IPS DF 19.7 (cell line): Measurements from ENCODE around the gene IGFBP3.

Source experiments
- DNase-seq: peaks from one replicate; pipeline ENCODE4 v3.0.0-alpha.2; 2013; ENCODE audit warnings: low read depth, low spot score

Gene IGFBP3

DNA sequence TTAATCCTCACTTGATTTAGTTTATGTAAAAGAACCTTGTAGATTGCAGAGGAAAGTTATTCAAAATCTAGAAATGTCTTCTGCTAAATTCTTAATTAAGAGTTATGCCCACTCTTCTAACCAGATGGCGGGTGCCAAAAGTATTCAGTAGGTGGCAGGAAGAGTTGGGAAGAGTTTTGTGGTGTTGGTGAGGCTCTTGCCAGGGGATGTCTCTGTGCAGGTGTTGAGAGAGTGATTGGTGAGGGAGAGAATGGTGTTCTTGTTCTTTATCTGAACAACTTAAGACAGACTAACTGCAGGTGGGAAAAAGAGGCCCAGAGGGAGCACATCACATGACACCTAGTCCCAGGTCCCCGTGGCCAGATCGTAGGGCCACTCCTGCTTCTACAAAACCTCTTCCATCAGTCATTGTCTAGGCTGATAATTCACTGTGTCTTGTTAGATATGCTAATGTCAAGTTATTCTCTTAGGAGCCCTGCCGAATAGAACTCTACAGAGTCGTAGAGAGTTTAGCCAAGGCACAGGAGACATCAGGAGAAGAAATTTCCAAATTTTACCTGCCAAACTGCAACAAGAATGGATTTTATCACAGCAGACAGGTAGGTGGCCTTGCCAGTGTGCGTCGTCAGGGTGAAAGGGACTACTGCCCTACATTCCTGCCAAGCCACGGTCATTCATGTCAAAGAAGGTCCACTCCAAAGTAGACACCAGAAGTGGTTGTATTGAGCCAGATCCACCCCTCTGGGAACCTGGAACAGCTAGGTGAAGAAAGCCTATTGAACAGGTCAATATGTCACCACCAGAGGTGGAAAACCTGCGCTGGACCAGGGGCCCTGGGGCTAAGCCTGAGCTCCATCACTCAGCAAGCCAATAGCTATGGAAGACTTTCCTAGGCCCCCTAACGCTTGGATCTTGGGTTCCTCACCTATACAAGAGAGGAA lies 29.3 kb downstream of the IGFBP3 start:
- no peak for DNase-seq

DNA sequence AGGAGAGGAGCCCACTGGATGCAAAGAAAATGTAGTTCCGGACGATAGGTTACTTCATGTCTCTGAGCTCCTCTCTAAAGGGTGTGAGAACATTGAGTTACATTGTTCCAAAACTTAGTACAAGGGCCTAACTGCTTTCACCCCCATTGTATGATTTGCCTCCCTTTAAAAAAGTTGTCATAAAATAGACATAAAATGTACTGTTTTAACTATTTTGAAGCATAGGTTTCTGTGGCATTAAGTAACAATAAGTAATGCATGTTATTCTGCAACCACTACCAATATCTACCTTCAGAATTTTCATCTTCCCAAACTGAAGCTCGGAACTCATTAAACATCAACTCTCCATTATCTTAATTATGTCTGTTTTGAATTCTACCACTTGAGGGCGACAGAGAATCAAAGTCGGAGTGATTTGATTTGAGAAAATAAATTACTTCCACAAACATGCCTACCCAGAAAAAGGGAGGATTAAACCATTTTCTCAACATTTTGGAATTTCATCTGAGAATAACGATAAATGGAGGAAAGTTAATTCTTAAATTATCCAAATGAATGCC lies 30.1 kb downstream of the IGFBP3 start:
- DNase-seq: no peak

DNA sequence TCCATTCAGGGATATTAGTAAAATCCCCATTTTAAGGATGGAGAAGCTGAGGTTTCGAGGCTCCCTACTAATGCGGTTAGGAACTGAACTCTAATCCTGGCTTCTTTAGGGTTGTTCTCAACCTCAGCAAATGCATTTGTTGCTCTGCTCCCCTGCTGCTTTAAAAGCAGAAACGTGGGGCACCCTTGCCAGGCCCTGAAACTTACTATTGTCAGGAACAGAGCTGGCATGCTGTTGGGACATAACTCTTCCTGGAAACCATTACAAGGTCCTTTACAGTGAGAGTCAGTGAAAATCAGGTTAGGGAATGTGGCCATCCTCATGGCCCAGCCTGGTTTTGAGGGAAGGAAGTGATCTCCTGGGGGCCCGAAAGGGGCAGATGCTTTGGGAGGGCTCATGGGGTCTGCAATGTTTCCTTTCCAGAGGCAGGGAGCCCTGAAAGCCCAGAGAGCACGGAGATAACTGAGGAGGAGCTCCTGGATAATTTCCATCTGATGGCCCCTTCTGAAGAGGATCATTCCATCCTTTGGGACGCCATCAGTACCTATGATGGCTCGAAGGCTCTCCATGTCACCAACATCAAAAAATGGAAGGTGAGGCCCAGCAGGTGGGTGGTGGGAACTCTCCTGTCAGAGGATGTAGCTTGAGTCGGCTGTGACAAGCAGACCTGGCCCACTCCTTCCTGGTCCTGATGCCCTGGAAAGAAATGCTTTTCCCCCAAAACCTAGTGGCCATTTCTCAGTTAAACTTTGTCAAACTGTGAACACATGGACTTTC lies 30.8 kb downstream of the IGFBP3 start:
- no peak for DNase-seq

DNA sequence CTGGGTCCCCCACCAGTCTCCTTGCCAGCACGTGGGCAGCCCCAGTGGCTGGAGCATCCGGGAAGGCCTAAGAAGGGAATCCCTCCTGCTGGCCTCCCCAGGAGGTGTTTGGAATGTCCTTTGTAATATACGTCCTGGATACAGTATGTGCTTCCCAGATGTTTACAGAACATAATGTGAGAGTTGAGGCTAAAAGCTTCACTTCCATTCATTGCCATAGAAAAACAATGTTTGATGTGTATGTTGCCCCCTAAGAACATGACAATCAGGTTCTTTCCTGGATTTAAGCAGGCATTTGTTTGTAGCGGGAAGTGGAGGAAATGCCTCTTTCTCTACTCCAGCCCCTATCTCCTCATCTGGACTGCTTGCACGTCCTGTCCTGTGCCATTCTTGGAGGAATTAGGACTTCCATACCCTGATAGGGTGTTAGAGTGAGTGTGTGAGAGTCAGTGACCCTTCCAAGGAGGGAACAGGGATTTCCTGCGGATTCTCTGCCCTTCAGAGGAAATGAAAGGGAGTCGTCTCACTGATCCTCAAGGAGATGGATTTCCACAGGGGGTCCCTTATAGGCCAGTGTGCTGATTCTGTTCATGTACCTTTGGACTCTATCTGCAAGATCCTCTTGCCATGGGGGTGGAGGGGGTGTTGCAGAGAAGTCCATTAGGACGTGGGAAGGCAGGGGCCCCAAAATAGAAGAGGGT lies 31.6 kb downstream of the IGFBP3 start:
- DNase-seq: no peak

DNA sequence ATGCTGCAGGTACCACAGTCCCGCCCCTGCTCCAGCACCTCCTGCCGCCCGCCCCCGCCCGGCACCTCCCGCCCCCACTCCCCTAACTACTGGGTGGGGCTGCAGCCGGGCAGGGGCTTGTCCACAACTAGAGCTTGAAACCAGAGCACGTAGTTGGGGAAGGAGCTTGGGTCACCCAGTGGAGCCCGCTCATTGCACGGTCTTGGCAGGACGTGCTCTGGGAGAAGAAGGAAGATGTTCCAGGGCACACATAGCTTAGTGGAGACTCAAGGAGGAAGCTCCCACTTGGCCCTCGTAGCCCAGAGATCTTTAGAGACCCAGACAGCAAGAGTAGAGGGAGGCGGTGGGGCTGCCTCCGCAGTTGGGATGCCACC lies 32.1 kb downstream of the IGFBP3 start:
- no peak for DNase-seq

DNA sequence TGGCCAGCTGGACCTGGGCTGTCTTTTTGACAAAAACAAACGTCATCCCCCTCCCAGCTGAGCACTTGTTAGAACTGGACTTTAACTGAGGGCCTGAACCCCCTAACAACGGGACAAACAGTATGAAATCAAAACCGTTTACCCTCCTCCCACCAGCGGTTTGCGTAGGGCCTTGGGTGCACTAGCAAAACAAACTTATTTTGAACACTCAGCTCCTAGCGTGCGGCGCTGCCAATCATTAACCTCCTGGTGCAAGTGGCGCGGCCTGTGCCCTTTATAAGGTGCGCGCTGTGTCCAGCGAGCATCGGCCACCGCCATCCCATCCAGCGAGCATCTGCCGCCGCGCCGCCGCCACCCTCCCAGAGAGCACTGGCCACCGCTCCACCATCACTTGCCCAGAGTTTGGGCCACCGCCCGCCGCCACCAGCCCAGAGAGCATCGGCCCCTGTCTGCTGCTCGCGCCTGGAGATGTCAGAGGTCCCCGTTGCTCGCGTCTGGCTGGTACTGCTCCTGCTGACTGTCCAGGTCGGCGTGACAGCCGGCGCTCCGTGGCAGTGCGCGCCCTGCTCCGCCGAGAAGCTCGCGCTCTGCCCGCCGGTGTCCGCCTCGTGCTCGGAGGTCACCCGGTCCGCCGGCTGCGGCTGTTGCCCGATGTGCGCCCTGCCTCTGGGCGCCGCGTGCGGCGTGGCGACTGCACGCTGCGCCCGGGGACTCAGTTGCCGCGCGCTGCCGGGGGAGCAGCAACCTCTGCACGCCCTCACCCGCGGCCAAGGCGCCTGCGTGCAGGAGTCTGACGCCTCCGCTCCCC lies 32.7 kb downstream of the IGFBP3 start, which contains the start of gene IGFBP1:
Gene IGFBP1, plus strand, starts transcription at position 304 of the 808 bp plus-strand sequence. Its CDS starts 165 bp downstream, at position 469.
- no peak for DNase-seq

DNA sequence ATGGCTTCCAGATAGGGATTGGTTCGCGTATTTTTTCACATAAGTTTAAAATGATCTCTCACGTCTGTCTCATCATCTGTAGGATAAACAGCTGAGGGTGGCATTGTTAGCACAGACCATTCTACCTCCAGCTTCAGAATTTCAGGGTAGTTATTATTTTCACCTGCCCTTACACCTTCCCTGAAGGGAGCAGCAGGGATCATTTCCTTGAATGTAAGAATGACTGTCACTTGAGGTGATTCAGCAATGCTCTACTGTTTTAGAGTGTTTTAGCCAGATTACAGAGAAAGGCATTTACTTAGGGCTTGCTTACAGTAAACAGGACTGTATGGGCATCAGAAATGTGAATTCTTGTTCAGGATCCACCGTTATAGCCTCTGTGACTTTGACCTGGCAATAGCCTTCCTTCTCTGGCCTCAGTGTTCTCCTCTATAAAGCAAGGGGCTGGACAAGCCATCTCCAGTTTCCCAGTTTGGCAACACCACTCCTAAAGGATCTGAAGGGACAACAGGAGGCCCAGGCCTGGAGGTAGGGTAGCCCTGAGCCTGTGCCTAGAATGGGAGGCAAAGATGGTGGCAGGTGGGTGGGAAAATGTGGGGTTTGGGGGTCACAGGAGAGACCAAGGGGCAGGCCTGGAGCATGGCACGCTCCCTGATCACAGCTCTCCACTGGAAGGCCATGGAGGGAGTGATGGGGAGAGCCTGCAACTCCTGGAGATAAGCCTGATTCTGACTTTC lies 34.0 kb downstream of the IGFBP3 start:
- DNase-seq: no peak

DNA sequence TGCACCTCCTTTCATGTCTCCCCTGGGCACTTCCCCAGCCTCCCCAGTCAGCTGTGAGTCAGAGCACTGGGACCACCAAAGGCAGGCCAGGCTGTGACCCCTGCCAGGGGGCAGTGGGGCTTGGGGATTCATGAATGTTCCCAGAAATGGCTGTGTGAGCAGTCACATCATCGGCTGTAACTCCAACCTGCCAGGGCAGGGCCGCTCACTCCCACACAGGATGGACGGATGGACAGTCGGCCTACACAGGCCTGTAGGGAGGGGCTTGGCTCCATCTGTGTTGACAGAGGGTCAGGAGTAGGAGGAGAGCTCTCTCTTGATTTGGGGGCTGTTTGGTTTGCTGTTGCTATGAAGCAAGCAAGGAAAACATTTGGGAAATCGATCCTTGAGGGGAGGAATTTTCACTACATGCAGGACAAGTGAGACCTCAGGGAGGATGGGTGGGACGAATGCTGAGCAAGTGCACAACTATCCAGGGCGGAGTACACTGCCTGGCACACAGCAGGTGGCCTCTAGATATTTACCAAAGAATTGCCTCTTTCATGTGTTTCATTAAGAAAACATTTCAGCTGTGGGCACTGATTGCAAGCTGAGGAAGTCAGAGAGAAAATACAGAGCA lies 35.7 kb downstream of the IGFBP3 start:
- no peak for DNase-seq

DNA sequence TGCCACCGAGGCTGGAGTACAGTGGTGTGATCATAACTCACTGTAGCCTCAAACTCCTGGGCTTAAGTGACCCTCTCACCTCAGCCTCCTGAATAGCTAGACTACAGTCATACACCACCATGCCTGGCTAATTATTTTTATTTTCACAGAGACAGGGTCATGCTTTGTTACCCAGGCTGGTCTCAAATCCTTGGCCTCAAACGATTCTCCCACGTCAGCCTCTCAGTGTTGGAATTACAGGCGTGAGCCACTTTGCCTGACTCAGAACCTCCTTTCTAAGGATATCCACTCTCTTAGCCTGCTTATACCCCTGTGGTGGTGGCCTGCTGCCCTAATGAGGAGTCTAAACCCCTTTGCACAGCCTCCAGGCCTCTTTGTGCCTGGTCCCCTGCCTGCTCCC lies 36.9 kb downstream of the IGFBP3 start:
- DNase-seq: no peak

DNA sequence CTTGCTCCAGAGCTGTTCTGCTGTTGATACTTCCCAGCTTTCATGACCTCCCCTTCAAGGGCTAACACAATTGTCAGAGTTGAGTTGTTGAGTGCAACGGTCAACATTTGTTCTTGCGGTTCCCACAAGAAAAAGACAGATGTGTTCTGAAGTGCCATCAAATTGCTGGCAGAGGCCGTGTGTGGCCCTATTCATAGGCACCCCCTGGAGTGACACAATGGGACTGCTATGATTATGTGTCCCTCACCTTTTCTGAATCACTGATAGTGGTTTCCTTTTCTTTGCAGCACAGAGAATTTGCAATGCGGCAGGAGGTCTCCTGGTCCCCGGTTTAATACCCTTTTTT lies 38.6 kb downstream of the IGFBP3 start:
- DNase-seq: no peak

DNA sequence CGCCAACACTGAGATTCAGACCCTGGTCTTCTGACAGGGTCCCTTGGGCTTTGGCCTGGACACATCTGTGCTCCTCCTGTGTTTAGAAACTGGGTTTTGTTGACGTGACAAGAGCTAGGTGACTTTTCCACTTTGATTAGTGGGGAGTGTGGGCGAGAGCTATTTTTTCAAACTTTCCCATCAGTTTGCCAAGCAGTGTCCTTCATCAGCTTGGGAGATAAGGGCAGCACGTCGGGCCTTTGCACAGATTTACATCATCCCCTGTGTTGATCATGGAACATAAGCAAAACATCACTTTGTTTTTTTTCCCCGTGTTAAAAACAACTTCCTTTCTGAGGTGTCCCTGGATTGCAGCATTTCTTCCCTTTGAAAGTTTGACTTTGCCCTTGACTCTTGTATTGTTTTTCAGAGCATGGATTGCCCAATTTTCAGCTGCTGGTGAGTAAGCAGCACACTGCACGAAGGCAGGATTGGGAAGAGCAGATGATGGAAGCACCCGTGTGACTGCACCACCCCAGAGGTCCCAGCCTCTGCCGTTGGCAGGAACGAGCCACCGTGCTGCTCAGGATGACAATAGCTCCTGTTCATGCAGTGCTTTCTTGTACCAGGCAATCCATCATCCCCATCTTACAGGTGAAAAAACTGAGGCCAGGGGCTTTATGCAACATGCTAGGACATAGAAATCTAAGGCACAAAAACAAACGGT lies 39.2 kb downstream of the IGFBP3 start:
- no peak for DNase-seq

DNA sequence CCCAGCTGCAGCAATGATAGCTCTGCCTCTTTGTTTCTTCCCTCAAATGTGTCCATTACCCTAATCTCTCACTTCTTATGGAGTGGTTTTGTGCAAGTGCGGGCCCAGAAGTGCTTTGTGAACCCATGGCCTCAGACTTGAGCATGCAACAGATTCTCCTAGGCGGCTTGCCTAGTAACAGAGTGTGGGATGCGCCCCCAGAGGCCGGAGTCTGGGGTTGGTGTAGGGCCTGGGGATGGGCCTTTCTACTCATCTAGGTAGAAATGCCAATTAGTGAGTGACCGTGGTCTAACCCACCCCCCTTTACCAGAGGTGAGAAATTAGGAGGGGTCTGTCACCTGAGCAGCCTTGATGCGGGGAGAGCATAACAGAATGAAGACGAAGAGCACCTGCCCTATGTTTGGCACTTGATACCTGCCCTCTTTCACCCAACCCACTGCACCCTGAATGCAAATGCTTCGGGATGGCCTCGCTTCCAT lies 39.8 kb downstream of the IGFBP3 start:
- no peak for DNase-seq

DNA sequence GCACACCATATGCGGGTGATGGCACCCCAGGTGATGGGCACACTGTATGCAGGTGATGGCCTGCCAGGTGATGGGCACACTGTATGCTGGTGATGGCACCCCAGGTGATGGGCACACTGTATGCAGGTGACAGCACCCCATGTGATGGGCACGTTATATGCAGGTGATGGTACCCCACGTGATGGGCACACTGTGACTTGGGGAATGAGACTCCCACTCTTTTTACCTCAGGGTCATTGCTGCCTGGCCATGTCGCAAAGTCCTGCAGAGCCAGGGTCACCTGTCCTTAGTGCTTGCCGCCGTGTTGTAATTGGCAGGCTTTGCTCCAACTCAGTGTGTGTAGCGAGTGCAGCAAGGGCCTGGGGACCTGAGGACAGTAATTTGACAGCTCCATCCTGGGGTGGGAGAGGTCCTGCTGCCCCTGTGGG lies 40.6 kb downstream of the IGFBP3 start:
- DNase-seq: no peak

DNA sequence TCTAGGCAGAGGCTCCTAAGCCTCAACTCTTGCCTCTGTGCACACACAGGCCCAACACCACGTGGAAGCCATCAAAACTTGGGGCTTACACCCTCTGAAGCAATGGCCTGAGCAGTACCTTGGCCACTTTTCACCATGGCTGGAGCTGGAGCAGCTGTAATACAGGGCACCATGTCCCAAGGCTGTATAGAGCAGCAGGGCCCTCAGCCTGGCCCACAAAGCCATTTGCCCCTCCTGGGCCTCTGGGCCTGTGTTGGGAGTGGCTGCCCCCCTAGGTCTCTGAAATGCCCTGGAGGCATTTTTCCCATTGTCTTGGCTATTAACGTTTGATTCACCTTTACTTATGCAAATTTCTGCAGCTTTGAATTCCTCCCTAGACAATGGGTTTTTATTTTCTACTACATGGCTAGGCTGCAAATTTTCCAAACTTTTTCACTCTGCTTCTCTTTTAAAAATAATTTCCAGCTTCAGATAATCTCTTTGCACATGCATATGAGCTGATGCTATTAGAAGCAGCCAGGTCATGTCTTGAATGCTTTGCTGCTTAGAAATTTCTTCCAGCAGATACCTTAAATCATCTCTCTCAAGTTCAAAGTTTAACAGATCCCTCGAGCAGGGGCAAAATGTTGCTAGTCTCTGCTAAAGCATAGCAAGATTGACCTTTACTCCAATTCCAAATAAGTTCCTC lies 42.5 kb downstream of the IGFBP3 start:
- no peak for DNase-seq

DNA sequence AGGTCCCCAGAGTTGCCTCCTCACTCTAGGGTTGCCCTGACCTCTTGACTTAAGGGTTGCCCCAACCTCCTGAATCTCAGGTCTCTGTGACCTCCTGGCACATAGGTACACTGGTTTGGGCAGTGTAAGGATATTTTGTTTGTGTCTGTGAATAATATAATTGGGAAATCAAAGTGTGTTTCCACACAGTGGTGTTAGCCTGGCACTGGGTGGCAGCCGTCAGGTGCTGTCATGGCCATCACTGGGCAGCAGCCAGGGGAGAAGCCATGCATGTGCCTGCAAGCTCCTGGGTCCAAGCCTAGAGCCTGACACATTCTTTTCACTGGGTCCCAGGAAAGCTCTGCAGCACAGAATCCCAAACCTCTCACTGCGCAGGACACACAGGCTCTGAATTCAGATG lies 44.6 kb downstream of the IGFBP3 start:
- no peak for DNase-seq

DNA sequence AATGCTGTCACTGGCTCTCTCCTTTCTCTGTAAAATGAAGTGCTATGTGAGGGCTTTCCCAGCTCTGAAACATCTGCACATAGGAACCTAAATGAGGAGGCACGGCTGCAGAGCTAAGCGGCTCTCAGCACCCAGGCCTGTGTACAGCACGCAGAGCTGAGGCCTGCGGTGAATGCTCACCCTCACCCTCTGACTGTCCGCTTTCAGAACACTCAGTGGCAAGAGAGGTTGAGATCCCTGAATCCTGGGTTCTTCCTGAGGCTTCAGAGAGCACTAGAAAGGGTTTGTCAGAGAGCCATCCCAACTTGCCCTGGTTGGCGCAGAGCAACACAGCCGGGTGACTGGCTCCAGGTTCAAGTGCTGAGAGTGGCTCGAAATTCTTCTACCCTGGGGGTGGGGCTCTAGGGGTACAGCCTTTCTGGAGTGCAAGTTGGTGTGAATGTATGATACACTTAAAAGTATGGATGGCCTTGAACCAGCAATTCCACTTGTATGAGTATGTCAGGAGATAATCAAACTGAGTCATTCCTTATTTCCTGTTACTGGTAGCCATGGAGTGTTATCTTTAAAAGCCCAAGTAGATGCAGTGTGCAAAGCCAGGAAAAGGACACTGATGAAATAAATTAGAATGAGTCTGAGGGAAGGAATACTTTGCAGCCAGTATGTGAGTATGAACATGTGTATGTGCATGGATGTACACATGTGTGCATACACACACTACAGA lies 46.5 kb downstream of the IGFBP3 start:
- no peak for DNase-seq

DNA sequence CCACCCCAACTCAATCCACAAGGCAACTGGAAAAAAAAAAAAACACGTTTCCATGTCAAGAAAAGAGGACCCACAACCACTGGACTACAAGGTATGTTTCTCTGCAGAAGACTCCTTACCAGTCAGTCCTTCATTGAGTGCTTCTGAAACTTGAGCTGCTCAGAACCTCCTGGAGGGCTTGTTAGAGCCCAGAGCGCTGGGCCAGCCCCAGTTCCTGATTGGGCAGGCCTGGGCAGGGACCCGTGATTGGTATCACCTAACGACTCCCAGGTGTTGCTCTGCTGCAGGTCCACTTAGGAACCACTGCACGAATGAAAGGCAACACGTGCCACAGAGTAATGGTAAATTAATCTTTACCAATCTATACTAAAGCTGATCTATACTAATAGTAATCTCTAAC lies 47.7 kb downstream of the IGFBP3 start:
- no peak for DNase-seq

DNA sequence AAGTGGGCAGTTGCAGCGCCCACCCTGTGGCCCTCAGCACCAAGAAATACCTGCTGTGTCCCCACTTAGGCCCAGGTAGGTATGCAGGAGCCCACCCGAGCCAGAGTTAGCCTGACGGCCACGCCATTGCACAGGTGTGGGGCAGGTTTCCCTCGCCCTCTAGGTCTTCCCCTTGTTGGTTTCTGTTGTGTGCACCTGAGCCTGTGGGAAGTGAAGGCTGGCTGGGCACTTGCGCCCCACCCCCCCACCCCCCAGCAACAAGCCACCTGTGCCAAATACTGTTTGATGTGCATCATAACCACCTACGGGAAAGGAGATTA lies 48.1 kb downstream of the IGFBP3 start, which contains the start of gene CCDC201:
Gene CCDC201, minus strand, starts transcription at position 48 of the 320 bp plus-strand sequence. CDS start 75 bp downstream, outside the sequence.
- no peak for DNase-seq
